ENCODE results near the gene IFNW1.
"Not testable (repeated sequence)": the region's sequence is repeated elsewhere in the genome, so short reads cannot be mapped to it uniquely, and the experiment has no call there.

IFNW1 gene

DNA sequence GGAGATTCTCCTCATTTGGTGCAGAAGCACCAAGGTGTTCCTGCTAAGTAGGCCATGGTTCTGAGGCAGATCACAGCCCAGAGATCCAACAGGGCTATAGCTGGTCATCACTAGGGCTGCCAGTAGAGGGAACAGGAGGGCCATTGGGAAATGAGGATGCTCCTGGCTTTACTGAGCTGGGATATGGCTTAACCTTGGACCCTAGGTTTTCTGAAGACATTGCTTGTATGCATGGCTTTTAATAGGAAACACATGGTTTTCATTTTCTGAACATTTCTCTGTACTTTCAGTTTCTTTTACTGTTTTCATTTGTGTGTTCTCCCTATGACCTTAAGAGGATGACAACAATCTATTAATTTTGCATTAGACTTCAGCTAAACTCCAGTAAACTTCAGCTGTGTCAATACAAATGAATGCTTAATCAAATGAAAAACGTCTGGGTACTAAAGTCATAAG, at the start of gene IFNW1:
Gene IFNW1 (minus strand): TSS at position 406 of the 456 bp plus-strand sequence. CDS start 262 bp downstream, at position 144.
- DNase-seq (ENCODE audit: low read depth), result no peak

GRCh38 chr9:21187487-21187886, 45.9 kb upstream of the IFNW1 start, which contains the start of gene IFNA4:
IFNA4 (minus strand) TSS chr9:21187587; CDS start chr9:21187531, 56 bp downstream.
- DNase-seq (ENCODE audit: low read depth), result not testable (repeated sequence)

DNA sequence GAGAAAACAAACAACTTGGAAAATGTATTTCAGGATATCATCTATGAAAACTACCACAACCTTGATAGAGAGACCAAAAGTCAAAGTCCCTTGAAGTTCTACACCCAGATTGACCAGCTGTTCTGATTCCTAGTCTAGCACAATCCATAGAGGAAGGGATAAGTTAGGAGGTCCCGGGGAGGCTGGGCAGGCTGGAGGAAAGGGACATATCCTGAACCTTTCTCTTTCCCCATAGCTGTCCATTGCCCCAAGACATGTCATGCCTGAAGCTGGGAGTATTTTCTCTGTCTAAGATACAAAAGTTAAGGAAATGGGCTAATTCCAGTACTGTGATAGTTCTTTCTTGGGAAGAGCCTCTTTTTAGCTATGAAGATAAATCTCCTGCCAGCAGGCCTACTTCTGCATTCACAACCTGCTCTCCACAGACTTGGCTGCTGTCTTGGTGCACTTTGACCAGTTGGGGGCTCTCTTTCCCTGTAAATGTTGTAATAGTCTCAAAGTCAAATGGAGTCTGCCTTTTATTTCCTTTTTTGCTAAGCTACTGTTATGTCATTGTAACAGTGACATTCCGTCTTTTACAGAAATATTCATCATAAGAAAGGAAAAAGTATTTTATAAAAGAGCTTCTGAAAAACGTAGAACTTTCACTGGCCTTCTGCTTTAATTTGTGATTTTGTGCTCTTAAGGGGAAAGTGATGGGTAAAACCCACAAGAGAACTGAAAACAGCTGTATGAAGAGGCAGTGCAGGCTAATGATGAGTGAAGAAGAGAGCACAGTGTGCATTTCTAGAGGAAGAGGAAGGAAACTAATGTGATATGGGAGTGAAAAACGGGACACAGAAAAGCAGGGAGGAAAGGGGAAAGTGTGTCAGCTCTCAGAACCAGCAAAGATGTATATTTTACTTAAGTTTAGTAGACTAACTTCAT, 41.4 kb upstream of the IFNW1 start:
- DNase-seq (ENCODE audit: low read depth), result not testable (repeated sequence)

DNA sequence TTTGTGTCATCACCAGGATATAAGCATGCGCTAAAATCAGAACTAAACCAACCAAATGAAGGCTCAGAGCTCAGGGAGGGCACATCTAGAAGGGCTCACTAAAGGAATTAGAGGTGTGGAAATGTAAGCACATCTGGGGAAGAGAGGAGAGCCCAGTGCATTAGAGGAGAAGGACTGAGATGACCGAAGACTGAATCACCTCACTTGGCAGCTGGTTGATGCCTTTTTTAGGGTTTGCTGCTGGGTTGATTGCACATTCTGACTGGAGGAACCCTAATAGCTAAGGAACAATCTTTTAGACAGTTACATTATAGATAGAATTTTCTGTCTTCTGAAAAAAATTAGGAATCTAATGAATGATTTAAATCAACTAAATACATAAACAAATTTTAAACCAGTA, 33.0 kb upstream of the IFNW1 start:
- no peak for DNase-seq (ENCODE audit: low read depth)

DNA sequence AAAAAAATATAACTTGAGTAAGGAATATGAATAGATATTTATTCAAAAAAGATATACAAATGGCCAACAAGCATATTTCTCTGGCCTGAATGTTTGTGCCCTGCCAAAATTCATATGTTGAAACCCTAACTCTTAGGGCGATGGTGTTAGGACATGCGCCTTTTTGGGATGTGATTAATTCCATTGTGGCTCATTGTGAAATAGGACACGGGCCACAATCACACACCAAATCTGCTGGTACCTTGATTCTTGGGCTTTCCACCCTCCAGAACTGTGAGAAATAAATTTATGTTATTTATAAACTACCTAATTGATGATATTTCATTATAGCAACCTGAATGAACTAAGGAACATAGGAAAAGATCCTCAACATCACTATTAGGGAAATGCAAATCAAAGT, 30.5 kb upstream of the IFNW1 start:
- no peak for DNase-seq (ENCODE audit: low read depth)

DNA sequence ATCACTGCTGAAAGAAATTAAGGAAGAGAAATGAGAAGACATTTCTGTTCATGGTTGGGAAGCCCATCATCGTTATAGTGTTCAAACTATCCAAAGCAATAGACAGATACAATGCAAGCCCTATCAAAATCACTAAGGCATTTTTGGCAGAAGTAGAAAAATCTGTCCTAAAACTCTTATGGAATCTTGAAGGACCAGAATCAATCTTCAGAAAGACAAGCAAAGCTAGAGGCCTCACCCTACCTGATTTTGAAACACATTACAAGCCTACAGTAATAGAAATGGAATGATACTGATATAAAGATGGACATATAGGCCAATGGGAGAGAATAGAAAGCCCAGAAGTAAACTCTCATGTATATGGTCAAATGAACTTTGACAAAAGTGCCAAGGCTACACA, 29.7 kb upstream of the IFNW1 start:
- DNase-seq (ENCODE audit: low read depth), result no peak

GRCh38 chr9:21166560-21166959, 24.9 kb upstream of the IFNW1 start, which contains the start of gene IFNA21:
IFNA21 (minus strand) TSS chr9:21166660; CDS start chr9:21166612, 48 bp downstream.
- not testable (repeated sequence) for DNase-seq (ENCODE audit: low read depth)

DNA sequence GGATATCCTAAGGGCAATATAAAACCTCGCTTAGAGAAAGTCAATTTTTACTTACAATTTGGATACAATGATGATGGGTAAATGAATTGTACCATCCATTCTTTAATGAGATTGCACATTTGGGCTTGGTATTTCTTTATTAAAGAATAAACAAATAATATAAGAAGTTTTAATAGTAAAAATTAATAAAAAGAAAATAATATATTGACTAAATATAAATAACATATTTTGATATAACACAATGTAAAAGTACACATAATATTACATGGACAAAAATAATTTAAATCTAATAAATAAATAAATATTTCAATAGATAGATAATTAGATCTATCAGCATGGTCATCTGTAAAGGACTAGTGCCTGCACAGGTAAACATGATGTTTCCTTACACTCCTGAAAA, 23.9 kb upstream of the IFNW1 start:
- no peak for DNase-seq (ENCODE audit: low read depth)

- DNase-seq (ENCODE audit: low read depth), result no peak
Measured at GRCh38 chr9:21160178-21160577, 18.5 kb upstream of the IFNW1 start.

DNA sequence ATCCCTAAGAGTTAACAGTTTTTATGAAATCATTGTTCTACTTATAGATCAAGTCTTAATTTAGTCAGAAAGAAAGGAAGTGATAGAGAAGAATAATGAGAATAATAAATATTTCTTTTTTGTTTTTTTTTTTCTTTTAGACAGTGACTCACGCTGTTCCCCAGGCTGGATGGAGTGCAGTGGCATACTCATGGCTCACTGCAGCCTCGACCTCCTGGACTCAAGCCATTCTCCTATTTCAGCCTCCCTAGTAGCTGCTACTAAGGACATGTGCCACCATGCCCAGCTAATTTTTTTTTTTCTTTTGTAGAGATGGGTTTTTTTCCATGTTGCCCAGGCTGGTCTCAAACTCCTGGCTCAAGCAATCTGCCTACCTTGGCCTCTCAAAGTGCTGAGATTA, 13.9 kb upstream of the IFNW1 start:
- DNase-seq (ENCODE audit: low read depth), result no peak

DNA sequence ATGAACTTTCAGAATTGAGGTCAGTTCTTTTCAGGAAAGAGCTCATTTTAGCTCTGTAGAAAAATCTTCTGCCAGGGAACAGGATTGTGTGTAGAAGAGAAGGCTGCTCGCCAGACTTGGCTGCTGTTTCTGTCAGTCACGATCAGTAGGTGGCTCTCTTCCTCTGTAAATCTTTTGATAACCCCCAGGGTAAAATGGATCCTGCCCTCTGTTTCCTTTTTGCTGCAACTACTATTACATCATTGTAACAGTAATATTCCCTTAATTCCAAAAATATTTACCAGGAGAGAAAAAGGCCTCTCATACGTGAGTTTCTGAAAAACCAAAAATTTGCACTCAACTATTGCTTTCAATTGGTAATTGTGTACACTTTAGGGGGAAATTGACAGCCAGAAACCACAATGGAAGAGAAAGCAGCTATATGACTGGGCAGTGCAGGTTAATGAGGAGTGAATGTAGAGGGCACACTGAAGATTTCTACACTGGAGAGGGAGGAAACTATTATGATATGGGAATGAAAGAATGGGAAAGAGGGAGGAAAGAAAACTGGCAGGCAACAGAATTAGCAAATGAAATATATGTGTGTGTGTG, 12.5 kb upstream of the IFNW1 start:
- no peak for DNase-seq (ENCODE audit: low read depth)

DNA sequence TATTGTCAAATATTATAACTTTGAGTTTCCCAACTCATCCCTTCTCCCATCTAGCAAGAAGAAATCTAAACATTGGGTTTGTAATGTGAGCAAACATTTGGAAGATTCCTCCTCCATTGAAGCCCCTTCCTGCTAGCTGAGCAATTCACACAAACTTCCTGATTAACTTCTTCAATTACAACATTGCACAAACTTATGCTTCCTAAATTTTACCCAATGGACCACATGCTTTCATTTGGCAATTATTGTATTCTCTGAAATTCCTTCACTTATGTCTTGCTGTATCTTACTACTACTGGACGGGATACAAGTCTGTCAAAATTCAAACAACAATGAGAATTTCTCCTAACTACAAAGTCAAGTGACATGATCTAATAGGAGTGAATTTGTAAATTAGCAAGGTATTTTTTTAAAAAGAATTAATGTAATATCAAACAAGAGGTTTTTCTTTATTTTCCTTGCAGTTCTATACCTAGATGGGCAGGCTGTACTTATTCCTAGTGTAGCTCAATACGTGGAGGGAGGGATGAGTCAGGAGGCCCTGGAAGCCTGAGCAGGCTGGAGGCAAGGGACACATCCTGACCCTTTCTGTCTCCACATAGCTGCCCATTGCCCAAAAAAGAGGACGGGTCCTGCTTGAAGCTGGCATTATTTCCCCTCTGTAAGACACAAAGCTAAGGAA, 11.8 kb upstream of the IFNW1 start:
- no peak for DNase-seq (ENCODE audit: low read depth)

DNA sequence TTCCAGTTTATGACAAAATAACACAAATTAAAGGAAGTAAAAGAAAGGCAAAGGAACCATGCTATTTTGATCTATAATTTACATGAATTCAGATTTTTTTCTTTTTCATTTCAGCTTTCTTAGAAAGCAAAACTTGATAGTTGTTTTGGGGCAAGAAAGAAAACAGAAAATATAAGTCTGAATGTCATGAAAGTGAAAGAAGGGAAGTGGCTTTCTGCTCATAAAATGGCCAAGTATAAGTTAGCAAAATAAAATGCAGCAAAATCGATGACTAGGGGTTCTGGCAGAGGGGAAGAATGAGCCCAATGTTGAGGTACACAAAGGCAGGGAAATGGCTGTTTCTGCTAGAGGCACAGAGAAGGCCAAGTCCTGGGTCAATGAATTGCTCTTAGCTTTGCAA, 3.0 kb upstream of the IFNW1 start:
- DNase-seq (ENCODE audit: low read depth), result no peak

DNA sequence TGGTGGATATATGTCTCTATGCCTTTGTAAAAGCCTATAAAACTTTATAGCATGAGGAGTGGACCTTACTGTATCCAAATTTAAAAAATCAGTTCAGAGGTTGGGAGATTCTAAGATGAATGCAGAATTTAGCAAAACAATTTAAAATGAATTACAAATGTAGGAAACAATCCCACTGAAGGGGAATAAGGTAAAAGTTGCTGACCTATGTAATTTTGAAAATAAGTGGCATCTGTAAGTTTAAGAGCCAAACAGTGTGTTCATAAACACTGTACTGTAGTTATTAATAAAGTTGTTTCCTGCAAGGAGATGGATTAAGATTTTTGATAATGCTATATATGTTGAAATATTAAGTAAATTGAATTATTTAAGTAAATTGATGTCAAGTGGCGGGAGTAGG, 4.6 kb downstream of the IFNW1 start:
- DNase-seq (ENCODE audit: low read depth), result no peak

DNA sequence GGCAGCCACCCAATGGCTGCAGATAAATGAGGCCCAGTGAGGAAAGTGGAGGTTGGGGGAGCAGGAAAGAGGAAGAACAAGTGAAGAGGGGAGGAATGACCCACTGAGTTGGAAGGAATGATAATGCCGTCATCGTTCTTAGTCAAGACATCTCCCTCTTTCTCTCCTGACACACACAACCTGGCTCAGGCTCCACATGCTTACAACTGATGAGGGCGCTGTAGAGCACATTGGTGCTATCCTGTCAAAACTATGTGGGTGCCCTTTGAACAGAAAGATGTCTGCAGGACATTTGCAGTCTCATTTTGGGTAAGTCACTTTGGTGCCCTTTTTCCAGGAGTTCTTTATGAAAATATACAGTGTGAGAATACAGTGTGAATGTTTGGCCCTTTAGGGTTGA, 5.9 kb downstream of the IFNW1 start:
- DNase-seq (ENCODE audit: low read depth), result no peak

DNA sequence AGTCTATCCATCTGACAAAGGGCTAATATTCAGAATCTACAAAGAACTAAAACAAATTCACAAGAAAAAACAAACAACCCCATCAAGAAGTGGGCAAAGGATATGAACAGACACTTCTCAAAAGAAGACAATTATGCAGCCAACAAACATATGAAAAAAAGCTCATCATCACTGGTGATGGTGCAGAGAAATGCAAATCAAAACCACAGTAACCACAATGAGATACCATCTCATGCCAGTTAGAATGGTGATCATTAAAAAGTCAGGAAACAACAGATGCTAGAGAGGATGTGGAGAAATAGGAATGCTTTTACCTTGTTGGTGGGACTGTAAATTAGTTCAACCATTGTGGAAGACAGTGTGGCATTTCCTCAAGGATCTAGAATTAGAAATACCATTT, 13.4 kb downstream of the IFNW1 start:
- DNase-seq (ENCODE audit: low read depth), result not testable (repeated sequence)

DNA sequence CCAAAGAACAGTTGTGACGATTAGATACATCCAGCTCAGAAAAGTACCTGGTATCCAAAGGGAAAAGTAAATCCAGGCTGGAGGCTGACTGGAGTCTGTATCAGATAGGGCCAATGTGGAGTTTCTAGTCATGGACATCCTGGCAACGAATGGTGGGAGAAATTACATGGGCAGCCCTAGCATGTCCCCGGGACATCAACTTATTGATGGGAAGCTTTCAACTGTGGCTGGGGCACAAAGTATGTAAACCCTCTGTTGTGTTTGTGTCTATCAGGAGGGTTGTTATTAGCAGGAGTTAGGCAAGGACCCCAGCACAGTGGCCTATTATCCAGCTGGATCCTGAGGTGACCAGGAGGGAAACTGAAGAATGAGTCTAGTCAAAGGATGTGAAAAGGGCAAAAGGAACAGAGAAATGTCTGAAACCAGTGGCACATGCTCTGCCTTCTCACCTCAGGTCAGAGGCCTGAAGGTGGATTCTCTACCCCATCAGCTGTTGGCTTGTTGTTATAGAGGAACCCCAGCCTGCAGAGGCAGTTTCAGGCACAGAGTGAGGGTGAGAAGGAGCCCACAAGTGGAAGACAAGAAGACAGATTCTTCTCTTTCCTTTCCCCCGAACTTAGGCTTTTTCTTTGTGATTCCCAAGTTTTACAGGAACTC, 19.9 kb downstream of the IFNW1 start:
- no peak for DNase-seq (ENCODE audit: low read depth)

DNA sequence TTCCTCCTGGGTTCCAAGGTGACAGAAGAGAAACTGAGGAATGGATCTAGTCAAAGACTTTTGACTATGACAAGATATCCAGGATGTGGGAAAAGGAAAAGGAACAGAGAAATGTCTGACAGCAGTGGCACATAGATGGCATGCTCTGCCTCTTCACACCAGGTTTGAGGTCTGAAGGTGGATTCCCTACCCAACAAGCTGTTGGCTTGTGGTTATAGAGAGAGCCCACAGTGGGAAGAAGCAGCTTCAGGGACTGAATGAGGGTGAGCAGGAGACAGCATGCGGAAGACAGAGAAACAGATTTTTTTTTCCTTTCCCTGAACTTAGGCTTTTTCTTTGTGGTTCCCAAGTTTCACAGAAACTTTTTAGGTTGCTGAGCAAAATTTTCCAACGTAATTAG, 20.6 kb downstream of the IFNW1 start:
- DNase-seq (ENCODE audit: low read depth), result no peak

GRCh38 chr9:21119093-21119770, 22.4 kb downstream of the IFNW1 start:
- DNase-seq (ENCODE audit: low read depth), result no peak

GRCh38 chr9:21114311-21114710, 27.3 kb downstream of the IFNW1 start:
- no peak for DNase-seq (ENCODE audit: low read depth)

All from activated T-helper 1 cell treated with Interleukin-2 at 50 U/mL for 16 hours (primary cell).